Body of pancreas (tissue), 4 donors: ENCODE data around the gene HDAC3. TPM values are rescaled to one million over a fixed set of nuclear protein-coding genes. Genes with fewer than 3 reads are reported as not detected.

Experiments used
- ATAC-seq: fragments of 150-250 bp; one replicate; pipeline ENCODE4 v1.9.1; 2016
- DNase-seq, 4 donors: peaks; one replicate each; pipeline ENCODE4 v3.0.0-alpha.2; 2019
- H3K27ac ChIP-seq, 4 donors: fragments of 200-600 bp; sonication (generic); 1 replicate in 3 of 4; 2 replicates in 1 of 4; pipeline versions ENCODE4 v1.5.1 to v1.6.1; 2016 to 2019; ENCODE audit warnings: mild to moderate bottlenecking in 1 of 4, mixed read lengths in 1 of 4, moderate library complexity in 1 of 4
- H3K27me3 ChIP-seq, 2 donors: fragments of 200-600 bp; sonication (generic); one replicate each; pipeline ENCODE4 v1.6.0; 2016; ENCODE audit warnings: mild to moderate bottlenecking in 1 of 2
- H3K36me3 ChIP-seq, 2 donors: fragments of 200-600 bp; sonication (generic); replicated peaks in 1 of 2; 2 replicates each; pipeline ENCODE4 v1.5.1; 2016; ENCODE audit warnings: low read depth in 2 of 2; ENCODE audit not compliant: insufficient read depth in 1 of 2
- H3K4me1 ChIP-seq: fragments of 200-600 bp; sonication (generic); one replicate; pipeline ENCODE4 v1.6.0; 2016
- H3K4me3 ChIP-seq, 2 donors: fragments of 200-600 bp; sonication (generic); 1 replicate in 1 of 2; 2 replicates in 1 of 2; pipeline ENCODE4 v1.5.1; 2016 to 2019
- H3K9me3 ChIP-seq, 3 donors: fragments of 200-600 bp; sonication (generic); 1 replicate in 2 of 3; 2 replicates in 1 of 3; pipeline ENCODE4 v1.5.1; 2016
- CTCF ChIP-seq, 7 experiments: fragments of 450-650 bp in 4 of 7; fragments of 200-600 bp in 3 of 7; sonication (generic) in 3 of 7; IDR thresholded peaks; one replicate each; pipeline ENCODE4 v1.5.1; 2016 to 2019; ENCODE audit warnings: antibody characterized with exemption in 7 of 7
- POLR2A ChIP-seq, 3 donors: fragments of 450-650 bp; IDR thresholded peaks; one replicate each; pipeline ENCODE4 v1.6.1; 2016; ENCODE audit warnings: antibody characterized with exemption in 3 of 3, mild to moderate bottlenecking in 2 of 3
- WGBS, 2 donors: methylation state at CpG; one replicate each; pipeline ENCODE4 v1.1.5; 2017; 5-methylcytosine and 5-hydroxymethylcytosine counted together
- intact Hi-C: fragments of 100-400 bp; cut with DNase I; formaldehyde crosslinking; loops from one replicate; pipeline ENCODE4 v1.15.1; 2023
- total RNA-seq, 2 donors: library from RNA; depleted of rRNA; stranded (reverse); fragments of >200 nt; gene quantifications; one replicate each; pipeline ENCODE4 v1.1.0, GENCODE V29; 2016

The HDAC3 gene
- total RNA-seq, 2 donors from 2014 or later = 42.8 to 63.8 TPM

DNA sequence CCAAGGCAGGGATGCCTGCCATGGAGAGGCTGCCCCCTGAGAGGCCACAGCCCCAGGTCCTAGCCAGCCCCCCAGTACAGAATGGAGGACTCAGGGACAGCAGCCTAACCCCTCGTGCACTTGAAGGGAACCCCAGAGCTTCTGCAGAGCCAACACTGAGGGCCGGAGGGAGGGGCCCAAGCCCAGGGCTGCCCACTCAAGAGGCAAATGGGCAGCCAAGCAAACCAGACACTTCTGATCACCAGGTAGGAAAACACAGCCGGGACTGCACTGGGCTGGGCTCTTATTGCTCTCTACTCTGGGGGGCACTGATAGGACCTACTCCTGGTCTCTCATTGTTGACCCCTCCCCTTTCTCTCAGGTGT, 3.4 kb upstream of the HDAC3 start:
- no peak for DNase-seq
- TF ChIP-seq CTCF (IDR thresholded peaks at IDR 0.05) (no peak), POLR2A (IDR thresholded peaks at IDR 0.05) (no peak)
- Histone ChIP-seq H3K27me3 (no peaks in the 10 kb centered on the region), H3K36me3 (no peaks in the 10 kb centered on the region), H3K4me3 (no peak overlapping the region), H3K9me3 (no peaks in the 10 kb centered on the region), H3K4me1 (peaks cover 23% of the 10 kb centered on the region), H3K27ac (no peak overlapping the region)
- WGBS, 2 donors = 71 to 80% methylated on average over 1 to 3 of the region's 3 CpGs
- intact Hi-C loops = no loop called here
- ATAC-seq = no peak

GRCh38 chr5:141639357-141640050, 2.9 kb upstream of the HDAC3 start:
- H3K4me1 ChIP-seq = peaks cover 29% of the 10 kb centered on the region
- TF ChIP-seq POLR2A (IDR thresholded peaks at IDR 0.05) (no peak), CTCF (IDR thresholded peaks at IDR 0.05) (no peak)
- WGBS, 2 donors = 92 to 94% methylated on average over 7 to 12 of the region's 12 CpGs

GRCh38 chr5:141638771-141639170, 2.1 kb upstream of the HDAC3 start:
- Histone ChIP-seq H3K9me3 (no peaks in the 10 kb centered on the region), H3K4me3 (no peak overlapping the region), H3K27me3 (no peaks in the 10 kb centered on the region), H3K4me1 (peaks cover 29% of the 10 kb centered on the region), H3K27ac (no peak overlapping the region), H3K36me3 (no peaks in the 10 kb centered on the region)
- no peak for TF ChIP-seq POLR2A (IDR thresholded peaks at IDR 0.05)
- TF ChIP-seq CTCF (IDR thresholded peaks at IDR 0.05) = no peak
- ATAC-seq (no peak), DNase-seq (no peak)
- intact Hi-C loops = no loop called here
- 94 to 95% methylated on average over 2 of the region's 2 CpGs for WGBS, 2 donors

More at GRCh38 chr5:141639357-141640050, 2.9 kb upstream of the HDAC3 start:
- ATAC-seq (no peak), DNase-seq (no peak)
- Histone ChIP-seq H3K4me3 (no peak overlapping the region), H3K9me3 (no peaks in the 10 kb centered on the region), H3K27me3 (no peaks in the 10 kb centered on the region), H3K36me3 (no peaks in the 10 kb centered on the region), H3K27ac (no peak overlapping the region)
- intact Hi-C loops = no loop called here

GRCh38 chr5:141637767-141638419, 1.2 kb upstream of the HDAC3 start:
- Histone ChIP-seq H3K27ac (peak overlapping the region in 3 of 4 donors; percentile 67 to 78 (median 70)), H3K27me3 (no peaks in the 10 kb centered on the region), H3K4me1 (peaks cover 29% of the 10 kb centered on the region), H3K9me3 (no peaks in the 10 kb centered on the region), H3K36me3 (no peaks in the 10 kb centered on the region), H3K4me3 (peak overlapping the region; percentile 67 to 95)
- intact Hi-C loops = no loop called here
- DNase-seq (peak; percentile 62 to 68 (median 64)), ATAC-seq (peak; percentile 22)
- 10 to 11% methylated on average over 31 to 39 of the region's 40 CpGs for WGBS, 2 donors
- TF ChIP-seq POLR2A (IDR thresholded peaks at IDR 0.05) (no peak), CTCF (IDR thresholded peaks at IDR 0.05) (peak in 5 of 7 experiments; percentile 14 to 29 (median 24))
